Caco-2 (cell line): ENCODE measurements around the gene RLN3. TPM values are rescaled to one million over a fixed set of nuclear protein-coding genes. Genes with fewer than 3 reads are reported as not detected.

Experiments used
- Bru-seq: library from RNA; stranded (reverse); fragments of 400-500 nt; gene quantifications from one replicate; lab custom pipeline; 2021; lab: Mats Ljungman, UMichigan
- BruChase-seq, 2 experiments: library from RNA; stranded (reverse); fragments of 400-500 nt; gene quantifications; one replicate each; lab custom pipeline; 2021; lab: Mats Ljungman, UMichigan
- BruUV-seq: library from RNA; stranded (reverse); fragments of 400-500 nt; replicated peaks from 2 replicates; lab custom pipeline; 2021; lab: Mats Ljungman, UMichigan
- CTCF ChIA-PET: fragments of 300-600 bp; sonication (Branson Sonifier 250); formaldehyde crosslinking; loops from one replicate; lab custom pipeline; 2022; ENCODE audit warnings: antibody characterized with exemption; lab: Charles Lee
- POLR2A ChIA-PET: fragments of 300-600 bp; sonication (Branson Sonifier 250); formaldehyde crosslinking; loops from one replicate; lab custom pipeline; 2022; ENCODE audit warnings: antibody characterized with exemption; lab: Charles Lee
- DNase-seq, 2 experiments: peaks; one replicate each; pipeline versions ENCODE4 v3.0.0 to v3.0.0-alpha.2; 2020 to 2022
- H3K27me3 ChIP-seq: replicated peaks from 2 replicates; pipeline ENCODE4 v1.6.0; 2011; ENCODE audit warnings: low read length; ENCODE audit not compliant: control insufficient read depth, insufficient read depth
- H3K36me3 ChIP-seq: 2 replicates; pipeline ENCODE4 v1.5.1; 2011; ENCODE audit warnings: low read length; ENCODE audit not compliant: control insufficient read depth, insufficient read depth
- H3K4me1 ChIP-seq: fragments of 250-450 bp; sonication (Bioruptor Pico); 2 replicates; pipeline ENCODE4 v1.5.1; 2020; ENCODE audit warnings: mild to moderate bottlenecking
- H3K4me3 ChIP-seq: 2 replicates; pipeline ENCODE4 v1.5.1; 2011; ENCODE audit warnings: low read depth, mild to moderate bottlenecking, control low read depth, low read length
- H3K9me3 ChIP-seq: fragments of 250-450 bp; sonication (Bioruptor Pico); 2 replicates; pipeline ENCODE4 v1.5.1; 2020; ENCODE audit warnings: mild to moderate bottlenecking, moderate library complexity
- H3K27ac Mint-ChIP-seq: one replicate; pipeline ENCODE4 v1.8.0; 2022; ENCODE audit warnings: mixed read lengths; ENCODE audit not compliant: unreplicated experiment
- H3K27me3 Mint-ChIP-seq: one replicate; pipeline ENCODE4 v1.8.0; 2022; ENCODE audit warnings: mixed read lengths; ENCODE audit not compliant: insufficient read depth, unreplicated experiment
- H3K36me3 Mint-ChIP-seq: one replicate; pipeline ENCODE4 v1.8.0; 2022; ENCODE audit warnings: mild to moderate bottlenecking, mixed read lengths; ENCODE audit not compliant: insufficient read depth, unreplicated experiment
- H3K4me1 Mint-ChIP-seq: one replicate; pipeline ENCODE4 v1.8.0; 2022; ENCODE audit warnings: low read depth, mixed read lengths; ENCODE audit not compliant: unreplicated experiment
- H3K4me3 Mint-ChIP-seq: one replicate; pipeline ENCODE4 v1.8.0; 2022; ENCODE audit warnings: mild to moderate bottlenecking, moderate library complexity, mixed read lengths; ENCODE audit not compliant: unreplicated experiment
- H3K9me3 Mint-ChIP-seq: one replicate; pipeline ENCODE4 v1.8.0; 2022; ENCODE audit warnings: mixed read lengths; ENCODE audit not compliant: unreplicated experiment
- CTCF ChIP-seq, 2 experiments: fragments of 200-600 bp in 1 of 2; IDR thresholded peaks; 1 replicate in 1 of 2; 2 replicates in 1 of 2; pipeline versions ENCODE4 v1.5.1 to v1.8.0; 2011 to 2022; ENCODE audit warnings: antibody characterized with exemption in 1 of 2, control low read depth in 1 of 2, inconsistent platforms in 1 of 2, low read depth in 1 of 2, low read length in 1 of 2, mild to moderate bottlenecking in 1 of 2, moderate library complexity in 1 of 2; ENCODE audit not compliant: insufficient read depth in 1 of 2, severe bottlenecking in 1 of 2, unreplicated experiment in 1 of 2
- intact Hi-C: fragments of 100-400 bp; cut with micrococcal nuclease; formaldehyde crosslinking; loops from one replicate; pipeline ENCODE4 v1.10.0; 2022; ENCODE audit not compliant: unreplicated experiment
- long read RNA-seq: library from polyadenylated mRNA; stranded (forward); transcript quantifications from one replicate; pipeline ENCODE4 v2.0.0, GENCODE V29; 2022
- total RNA-seq: library from RNA; stranded (reverse); gene quantifications from 2 replicates; pipeline ENCODE4 v1.2.3, GENCODE V29; 2022

RLN3 gene
- total RNA-seq (not detected in 2 replicates), Bru-seq, nascent RNA (not detected), BruChase-seq, experiment 1, labeled RNA remaining after a 2-hour chase (not detected), BruChase-seq, experiment 2, labeled RNA remaining after a 6-hour chase (not detected)
- long read RNA-seq, result 0 reads

GRCh38 chr19:14027856-14028450 is at the start of gene RLN3:
Gene RLN3 (plus strand): TSS chr19:14028148. CDS start chr19:14028205, 57 bp downstream.
- no peak for TF ChIP-seq CTCF (IDR thresholded peaks at IDR 0.05; ENCODE audit: insufficient read depth in 1 of 2, low read depth in 1 of 2, low read length in 1 of 2, severe bottlenecking in 1 of 2, unreplicated experiment in 1 of 2)
- H3K4me1 Mint-ChIP-seq, result peaks cover 6% of the 10 kb centered on the region
- no peaks in the 10 kb centered on the region for H3K27me3 Mint-ChIP-seq
- H3K4me1 ChIP-seq, result no peaks in the 10 kb centered on the region
- H3K36me3 ChIP-seq, result no peaks in the 10 kb centered on the region
- no peak within 1 kb of the TSS for H3K4me3 ChIP-seq
- H3K36me3 Mint-ChIP-seq, result peaks cover 4% of the 10 kb centered on the region
- CTCF ChIA-PET, result interaction anchor here (1.2 kb wide), 1 partner anchor 67 kb away, joined by 7 read pairs; no protein-coding TSS in a partner anchor
- no peak within 1 kb of the TSS for H3K27ac Mint-ChIP-seq
- H3K9me3 Mint-ChIP-seq, result no peaks in the 10 kb centered on the region
- H3K9me3 ChIP-seq, result no peaks in the 10 kb centered on the region
- BruUV-seq, result no TSS peak
- DNase-seq, result no peak
- H3K4me3 Mint-ChIP-seq, result no peak within 1 kb of the TSS
- POLR2A ChIA-PET, result no interaction called here
- H3K27me3 ChIP-seq, result no peaks in the 10 kb centered on the region
- intact Hi-C loops, result no loop called here

DNA sequence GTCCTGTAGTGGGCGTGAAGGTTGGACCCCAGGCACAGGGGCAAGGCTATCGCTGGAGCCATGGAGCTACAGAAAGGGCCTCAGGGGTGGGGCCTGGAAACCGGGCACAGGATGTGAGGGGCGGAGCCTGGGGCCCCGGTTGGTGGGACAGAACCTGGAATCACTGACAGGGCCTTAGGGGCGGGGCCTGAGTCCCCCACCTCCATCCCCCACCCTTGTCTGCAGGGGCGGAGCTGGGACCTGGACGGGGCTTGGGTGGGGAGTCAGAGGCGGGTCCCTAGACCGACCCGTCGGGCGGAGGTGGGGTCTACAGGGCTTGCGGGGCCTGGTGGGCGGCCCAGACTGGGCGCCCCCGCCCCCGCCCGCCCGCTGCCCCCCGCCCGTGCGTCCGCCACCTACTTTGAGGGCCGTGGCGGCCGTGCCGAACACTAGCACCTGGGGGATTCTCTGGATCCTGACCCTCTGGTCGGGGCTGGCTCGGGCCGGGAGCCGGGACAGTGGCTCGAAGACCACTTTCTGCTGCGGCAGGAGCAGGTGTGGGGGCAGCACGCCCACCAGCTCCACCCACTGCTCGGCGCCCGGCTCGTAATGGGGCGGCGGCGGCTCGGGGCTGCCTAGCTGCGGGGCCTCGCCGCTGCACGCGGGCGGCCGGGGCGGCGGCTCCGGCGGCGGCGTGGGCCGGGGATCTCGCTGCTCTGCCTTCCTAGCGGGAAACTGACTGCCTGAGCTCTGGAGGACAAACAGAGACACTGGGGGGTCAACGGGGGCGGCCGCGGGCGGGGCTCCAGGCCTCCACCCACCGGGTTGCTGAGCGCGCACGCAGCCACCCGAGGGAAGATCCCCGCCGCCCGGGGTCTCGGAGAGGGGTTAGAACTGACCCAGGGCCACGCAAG is 49.4 kb upstream of the RLN3 start:
- TF ChIP-seq CTCF (IDR thresholded peaks at IDR 0.05; ENCODE audit: insufficient read depth in 1 of 2, low read depth in 1 of 2, low read length in 1 of 2, severe bottlenecking in 1 of 2, unreplicated experiment in 1 of 2), result no peak
- no TSS peak for BruUV-seq
- peak; percentile 85 to 89 for DNase-seq
- H3K36me3 Mint-ChIP-seq, result peaks cover 27% of the 10 kb centered on the region
- ChIA-PET CTCF (interaction anchor here (0.5 to 1.1 kb wide), 2 partner anchors 10 to 40 kb away, joined by 3 read pairs; no protein-coding TSS in a partner anchor), POLR2A (interaction anchor here (0.9 kb wide), 1 partner anchor 28 kb away, joined by 3 read pairs; the partner anchor contains the start of gene RFX1)
- H3K4me1 ChIP-seq, result peaks cover 19% of the 10 kb centered on the region
- H3K36me3 ChIP-seq, result no peaks in the 10 kb centered on the region; the same call in none of the 2 replicates
- H3K27me3 ChIP-seq, result no peaks in the 10 kb centered on the region
- no peaks in the 10 kb centered on the region for H3K9me3 ChIP-seq
- H3K27me3 Mint-ChIP-seq, result no peaks in the 10 kb centered on the region
- H3K9me3 Mint-ChIP-seq, result no peaks in the 10 kb centered on the region
- peak overlapping the region; percentile 65 for H3K4me3 Mint-ChIP-seq
- H3K27ac Mint-ChIP-seq, result peak overlapping the region; percentile 35
- H3K4me3 ChIP-seq, result peak overlapping the region; percentile 38
- intact Hi-C loops, result loop anchor here (1.0 to 10.0 kb wide), 3 partner anchors 26 to 96 kb away; partner anchors contain the start of genes DCAF15, MISP3 and RFX1
- H3K4me1 Mint-ChIP-seq, result peaks cover 10% of the 10 kb centered on the region

DNA sequence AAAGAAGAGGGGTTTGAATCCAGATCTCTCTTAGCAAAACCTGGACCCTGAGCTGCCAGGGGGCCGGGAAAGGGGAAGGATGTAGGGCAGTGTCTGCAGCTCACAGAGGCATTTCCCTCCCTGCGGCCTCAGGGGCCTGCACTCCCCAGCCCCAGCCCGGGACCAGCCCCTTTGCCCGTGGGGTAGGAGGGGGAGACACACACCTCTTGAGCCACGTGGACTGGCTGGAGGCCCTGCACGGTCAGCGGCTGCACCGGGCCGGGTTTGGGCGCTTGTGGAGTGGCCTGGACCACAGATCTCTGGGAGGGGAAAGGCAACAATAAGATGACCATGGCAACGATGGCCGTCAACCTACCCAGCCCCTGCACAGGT is 48.7 kb upstream of the RLN3 start:
- peak overlapping the region; percentile 38 for H3K4me3 ChIP-seq
- DNase-seq, result peak in 1 of 2 experiments; percentile 22
- no peak overlapping the region for H3K27ac Mint-ChIP-seq
- no peaks in the 10 kb centered on the region for H3K9me3 Mint-ChIP-seq
- no peak for TF ChIP-seq CTCF (IDR thresholded peaks at IDR 0.05; ENCODE audit: insufficient read depth in 1 of 2, low read depth in 1 of 2, low read length in 1 of 2, severe bottlenecking in 1 of 2, unreplicated experiment in 1 of 2)
- H3K9me3 ChIP-seq, result no peaks in the 10 kb centered on the region
- H3K36me3 ChIP-seq, result no peaks in the 10 kb centered on the region; the same call in none of the 2 replicates
- ChIA-PET POLR2A (interaction anchor here (0.6 kb wide), 1 partner anchor 92 kb away, joined by 3 read pairs; no protein-coding TSS in a partner anchor), CTCF (no interaction called here)
- H3K4me3 Mint-ChIP-seq, result peak overlapping the region; percentile 65
- H3K27me3 Mint-ChIP-seq, result no peaks in the 10 kb centered on the region
- BruUV-seq, result no TSS peak
- intact Hi-C loops, result loop anchor here (10.0 kb wide), 1 partner anchor 96 kb away; the partner anchor contains the start of gene MISP3
- peaks cover 21% of the 10 kb centered on the region for H3K36me3 Mint-ChIP-seq
- no peaks in the 10 kb centered on the region for H3K27me3 ChIP-seq
- peaks cover 16% of the 10 kb centered on the region for H3K4me1 ChIP-seq
- H3K4me1 Mint-ChIP-seq, result peaks cover 5% of the 10 kb centered on the region
